BE2C (cell line): ENCODE results near the gene RFX8.
"Not testable (repeated sequence)": the region's sequence is repeated elsewhere in the genome, so short reads cannot be mapped to it uniquely, and the experiment has no call there.

Source experiments
- DNase-seq: peaks from one replicate; pipeline ENCODE4 v3.0.0-alpha.2; 2020
- H3K27me3 ChIP-seq: fragments of 250-450 bp; sonication (Bioruptor Pico); 2 replicates; pipeline ENCODE4 v1.5.1; 2020; ENCODE audit warnings: mild to moderate bottlenecking
- H3K36me3 ChIP-seq: fragments of 250-450 bp; sonication (Bioruptor Pico); 2 replicates; pipeline ENCODE4 v1.5.1; 2020; ENCODE audit warnings: mild to moderate bottlenecking
- H3K4me1 ChIP-seq: fragments of 250-450 bp; sonication (Bioruptor Pico); 2 replicates; pipeline ENCODE4 v1.5.1; 2020
- H3K4me3 ChIP-seq: 2 replicates; pipeline ENCODE4 v1.5.1; 2011; ENCODE audit warnings: low read depth, low read length
- H3K9me3 ChIP-seq: fragments of 250-450 bp; sonication (Bioruptor Pico); 2 replicates; pipeline ENCODE4 v1.5.1; 2020
- TF ChIP-seq, protein P1 (sequence below): IDR thresholded peaks from 2 replicates; pipeline ENCODE4 v1.5.1; 2012; ENCODE audit warnings: mild to moderate bottlenecking, low read depth, low read length

The RFX8 gene

DNA sequence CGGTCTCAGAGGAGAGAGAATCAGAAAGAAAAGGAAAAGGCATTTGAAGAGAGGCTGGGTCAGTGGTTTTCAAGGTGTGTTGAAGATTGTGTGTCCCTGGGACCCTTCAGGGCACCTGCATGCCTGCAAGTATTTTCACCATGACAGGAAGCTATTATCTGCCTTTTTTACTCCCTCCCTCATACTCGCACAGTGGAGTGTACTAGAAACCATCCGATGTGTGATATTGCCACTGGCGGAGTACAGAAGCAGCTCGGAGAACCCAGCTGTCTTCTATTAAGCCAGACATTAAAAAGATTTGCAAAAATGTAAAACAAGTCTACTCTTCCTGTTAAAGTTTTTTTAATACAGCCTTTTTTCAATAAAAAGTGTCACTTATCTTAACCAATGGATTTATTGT is 33.7 kb upstream of the RFX8 start:
- TF ChIP-seq, protein P1, sequence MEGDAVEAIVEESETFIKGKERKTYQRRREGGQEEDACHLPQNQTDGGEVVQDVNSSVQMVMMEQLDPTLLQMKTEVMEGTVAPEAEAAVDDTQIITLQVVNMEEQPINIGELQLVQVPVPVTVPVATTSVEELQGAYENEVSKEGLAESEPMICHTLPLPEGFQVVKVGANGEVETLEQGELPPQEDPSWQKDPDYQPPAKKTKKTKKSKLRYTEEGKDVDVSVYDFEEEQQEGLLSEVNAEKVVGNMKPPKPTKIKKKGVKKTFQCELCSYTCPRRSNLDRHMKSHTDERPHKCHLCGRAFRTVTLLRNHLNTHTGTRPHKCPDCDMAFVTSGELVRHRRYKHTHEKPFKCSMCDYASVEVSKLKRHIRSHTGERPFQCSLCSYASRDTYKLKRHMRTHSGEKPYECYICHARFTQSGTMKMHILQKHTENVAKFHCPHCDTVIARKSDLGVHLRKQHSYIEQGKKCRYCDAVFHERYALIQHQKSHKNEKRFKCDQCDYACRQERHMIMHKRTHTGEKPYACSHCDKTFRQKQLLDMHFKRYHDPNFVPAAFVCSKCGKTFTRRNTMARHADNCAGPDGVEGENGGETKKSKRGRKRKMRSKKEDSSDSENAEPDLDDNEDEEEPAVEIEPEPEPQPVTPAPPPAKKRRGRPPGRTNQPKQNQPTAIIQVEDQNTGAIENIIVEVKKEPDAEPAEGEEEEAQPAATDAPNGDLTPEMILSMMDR, result no peak
- Histone ChIP-seq H3K36me3 (no peaks in the 10 kb centered on the region), H3K4me1 (no peaks in the 10 kb centered on the region), H3K27me3 (no peaks in the 10 kb centered on the region), H3K4me3 (no peak overlapping the region), H3K9me3 (no peaks in the 10 kb centered on the region)
- no peak for DNase-seq

DNA sequence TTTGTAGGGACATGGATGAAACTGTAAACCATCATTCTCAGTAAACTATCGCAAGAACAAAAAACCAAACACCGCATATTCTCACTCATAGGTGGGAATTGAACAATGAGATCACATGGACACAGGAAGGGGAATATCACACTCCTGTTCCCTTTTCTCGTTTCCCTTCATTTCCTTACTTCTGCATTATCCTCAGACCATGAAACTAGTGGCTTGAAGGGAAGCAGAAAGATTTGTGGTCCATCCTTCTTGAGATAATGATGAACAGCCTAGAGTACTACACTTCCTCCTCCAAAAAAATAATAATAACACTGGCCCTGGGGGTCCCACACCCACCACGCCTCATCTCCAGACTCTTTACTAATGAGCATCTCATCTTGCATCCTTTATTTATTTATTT is 30.4 kb upstream of the RFX8 start:
- not testable (repeated sequence) for H3K4me3 ChIP-seq, H3K36me3 ChIP-seq, H3K4me1 ChIP-seq, DNase-seq, H3K9me3 ChIP-seq, H3K27me3 ChIP-seq

DNA sequence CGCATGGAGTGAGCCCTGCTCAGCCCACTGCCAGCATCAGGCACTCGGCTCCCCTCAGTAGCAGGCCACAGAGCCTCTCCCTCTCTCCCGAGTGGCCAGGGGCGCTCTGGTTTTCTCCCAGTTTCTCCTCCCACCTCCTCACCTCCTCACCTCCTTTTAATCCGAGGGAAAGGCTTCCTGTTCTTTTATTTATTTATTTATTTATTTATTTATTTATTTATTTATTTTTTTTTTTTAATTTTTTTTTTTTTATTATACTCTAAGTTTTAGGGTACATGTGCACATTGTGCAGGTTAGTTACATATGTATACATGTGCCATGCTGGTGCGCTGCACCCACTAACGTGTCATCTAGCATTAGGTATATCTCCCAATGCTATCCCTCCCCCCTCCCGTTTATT is 29.8 kb upstream of the RFX8 start:
- not testable (repeated sequence) for H3K9me3 ChIP-seq, H3K27me3 ChIP-seq, H3K36me3 ChIP-seq, H3K4me3 ChIP-seq, H3K4me1 ChIP-seq, DNase-seq

DNA sequence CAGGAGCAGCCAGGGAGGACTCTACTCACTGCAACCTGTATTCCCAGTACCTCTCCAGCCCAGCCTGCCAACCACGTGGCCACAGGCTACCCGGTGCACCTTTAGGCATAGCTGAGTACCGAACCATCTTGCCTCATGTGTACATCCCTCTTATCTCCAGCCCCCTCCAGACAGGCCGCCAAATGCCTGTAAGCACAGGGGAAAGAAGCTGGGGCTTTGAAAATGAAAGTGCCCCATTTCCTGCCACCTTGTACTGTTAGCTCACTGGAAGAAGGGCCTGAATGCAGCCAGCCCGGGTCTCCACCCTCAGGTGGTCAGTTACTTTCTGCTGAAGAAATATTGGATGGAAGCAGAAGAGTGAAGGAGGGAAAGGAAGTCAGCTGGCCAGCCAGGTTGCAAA is 27.2 kb upstream of the RFX8 start:
- H3K9me3 ChIP-seq, result no peaks in the 10 kb centered on the region
- H3K4me3 ChIP-seq, result no peak overlapping the region
- no peaks in the 10 kb centered on the region for H3K27me3 ChIP-seq
- no peaks in the 10 kb centered on the region for H3K4me1 ChIP-seq
- DNase-seq, result no peak
- no peaks in the 10 kb centered on the region for H3K36me3 ChIP-seq
- TF ChIP-seq, protein P1, result no peak

DNA sequence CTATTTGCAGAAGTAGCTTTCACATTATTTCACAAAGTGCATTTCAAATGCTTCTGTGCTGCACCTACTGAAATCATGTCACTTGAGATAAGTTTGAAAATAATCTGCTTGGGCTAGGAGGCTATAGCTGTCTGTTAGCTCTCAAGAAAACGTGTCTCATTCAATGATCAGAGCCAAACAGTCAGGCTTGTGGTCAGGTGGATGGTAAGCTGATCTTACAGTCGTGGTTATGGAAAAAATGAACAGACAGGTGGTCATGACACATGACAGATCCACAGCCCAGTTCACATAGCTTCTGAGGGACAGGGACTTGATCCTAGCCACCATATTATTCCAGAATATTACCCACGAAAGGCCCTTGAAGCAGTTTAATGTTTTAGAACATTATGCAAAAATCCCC is 26.5 kb upstream of the RFX8 start:
- no peaks in the 10 kb centered on the region for H3K27me3 ChIP-seq
- no peaks in the 10 kb centered on the region for H3K36me3 ChIP-seq
- no peak overlapping the region for H3K4me3 ChIP-seq
- H3K9me3 ChIP-seq, result no peaks in the 10 kb centered on the region
- TF ChIP-seq, protein P1, result no peak
- DNase-seq, result no peak
- no peaks in the 10 kb centered on the region for H3K4me1 ChIP-seq

DNA sequence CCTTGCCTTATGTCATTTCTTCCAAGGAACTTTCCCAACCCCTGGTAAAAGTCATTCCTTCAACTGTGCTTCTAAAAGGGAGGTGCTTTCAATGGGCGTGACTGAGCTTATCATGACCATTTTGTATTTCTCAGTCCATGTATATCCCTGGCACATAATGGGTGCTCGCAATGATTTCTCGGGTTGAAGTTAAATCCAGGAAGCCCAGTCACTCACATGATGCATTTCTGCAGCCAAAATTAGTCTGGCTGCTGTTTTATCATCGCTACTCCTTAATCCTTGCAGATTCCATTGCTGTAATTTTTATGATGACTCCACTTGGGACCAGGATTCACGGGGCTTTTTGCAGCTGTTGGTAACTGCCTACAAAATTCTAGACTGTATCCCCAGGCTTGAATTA is 25.9 kb upstream of the RFX8 start:
- Histone ChIP-seq H3K4me1 (no peaks in the 10 kb centered on the region), H3K4me3 (no peak overlapping the region), H3K36me3 (no peaks in the 10 kb centered on the region), H3K27me3 (no peaks in the 10 kb centered on the region), H3K9me3 (no peaks in the 10 kb centered on the region)
- no peak for DNase-seq
- TF ChIP-seq, protein P1, result no peak

DNA sequence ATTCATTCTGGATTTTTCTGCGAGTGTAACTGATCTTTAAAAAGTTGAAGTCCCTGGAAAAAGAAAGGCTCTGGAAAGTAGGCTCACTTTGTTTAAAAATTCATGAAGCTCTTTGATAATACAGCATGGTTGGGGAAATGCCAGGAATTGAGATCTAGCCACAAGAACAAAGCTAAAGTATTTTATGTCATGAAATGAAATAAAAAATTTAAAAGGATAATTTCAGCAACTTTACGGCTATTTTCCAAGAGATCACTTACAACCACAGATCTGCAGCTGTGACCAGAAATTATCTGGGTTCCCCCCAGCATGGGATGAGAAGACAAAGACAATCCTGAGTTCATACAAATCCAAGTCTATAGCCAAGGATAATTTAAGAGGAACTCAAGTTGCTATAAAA is 25.3 kb upstream of the RFX8 start:
- Histone ChIP-seq H3K9me3 (no peaks in the 10 kb centered on the region), H3K27me3 (no peaks in the 10 kb centered on the region), H3K4me1 (no peaks in the 10 kb centered on the region), H3K36me3 (no peaks in the 10 kb centered on the region), H3K4me3 (no peak overlapping the region)
- TF ChIP-seq, protein P1, result no peak
- no peak for DNase-seq
